ENCODE data around the gene KIAA1328. TPM values are rescaled to one million over a fixed set of nuclear protein-coding genes. Genes with fewer than 3 reads are reported as not detected.
A peak's percentile ranks its signal among the peaks of the same experiment; 100 is the strongest.

Gene KIAA1328
- 10 to 100 TPM; 11.6 to 19.9 (median 14.9) TPM for polyA plus RNA-seq (ENCODE audit: low read depth in 6 of 6)

- Mint-ChIP-seq H3K27ac (peak within 1 kb of the TSS; percentile 86 to 97 (median 94)), H3K4me1 (peaks cover 28 to 33% (median 30%) of the 10 kb centered on the region in 3 donors)
These were observed at the start of gene KIAA1328, which contains the start of gene TPGS2 for GRCh38 chr18:36828630-36829361. KIAA1328 (plus strand) TSS chr18:36829127; CDS start chr18:36829139, 12 bp downstream. TPGS2 (minus strand) TSS chr18:36829002; CDS start chr18:36828767, 235 bp downstream.

GRCh38 chr18:36780748-36781147 is 48.2 kb upstream of the KIAA1328 start:
- no peaks in the 10 kb centered on the region for H3K36me3 Mint-ChIP-seq
- H3K27me3 Mint-ChIP-seq: no peaks in the 10 kb centered on the region
- H3K9me3 Mint-ChIP-seq: no peaks in the 10 kb centered on the region
- H3K27ac Mint-ChIP-seq: no peak overlapping the region
- ATAC-seq (ENCODE audit: low read depth in 2 of 2) (no peak), DNase-seq (no peak)
- H3K4me1 Mint-ChIP-seq: no peaks in the 10 kb centered on the region
- H3K4me3 Mint-ChIP-seq: peak overlapping the region in 1 of 8 donors; percentile 22

More at GRCh38 chr18:36828630-36829361, at the start of gene KIAA1328, which contains the start of gene TPGS2:
- DNase-seq: peak; percentile 88
- peak; percentile 88 to 89 for ATAC-seq (ENCODE audit: low read depth in 2 of 2)
- H3K36me3 Mint-ChIP-seq: no peaks in the 10 kb centered on the region
- H3K4me3 Mint-ChIP-seq: peak within 1 kb of the TSS; percentile 88 to 98 (median 96)
- H3K27me3 Mint-ChIP-seq: no peaks in the 10 kb centered on the region
- H3K9me3 Mint-ChIP-seq: no peaks in the 10 kb centered on the region

GRCh38 chr18:36782710-36783109 is 46.2 kb upstream of the KIAA1328 start:
- ATAC-seq (ENCODE audit: low read depth in 2 of 2): no peak

GRCh38 chr18:36783792-36784191 is 45.1 kb upstream of the KIAA1328 start:
- Mint-ChIP-seq H3K36me3 (peaks cover 0 to 5% of the 10 kb centered on the region in 2 donors), H3K27ac (no peak overlapping the region), H3K9me3 (no peaks in the 10 kb centered on the region), H3K4me3 (no peak overlapping the region), H3K27me3 (no peaks in the 10 kb centered on the region), H3K4me1 (no peaks in the 10 kb centered on the region)
- DNase-seq: no peak
- ATAC-seq (ENCODE audit: low read depth in 2 of 2): no peak

More at GRCh38 chr18:36782710-36783109, 46.2 kb upstream of the KIAA1328 start:
- Mint-ChIP-seq H3K4me1 (no peaks in the 10 kb centered on the region), H3K9me3 (no peaks in the 10 kb centered on the region), H3K27me3 (no peaks in the 10 kb centered on the region), H3K4me3 (peak overlapping the region in 1 of 8 donors; percentile 42), H3K27ac (peak overlapping the region in 1 of 6 donors; percentile 8), H3K36me3 (peaks cover 0 to 5% of the 10 kb centered on the region in 2 donors)
- no peak for DNase-seq

GRCh38 chr18:36786686-36787085 is 42.2 kb upstream of the KIAA1328 start:
- Mint-ChIP-seq H3K4me3 (no peak overlapping the region), H3K36me3 (peaks cover 23 to 32% of the 10 kb centered on the region in 2 donors), H3K4me1 (no peaks in the 10 kb centered on the region), H3K9me3 (peaks cover 0 to 21% (median 6%) of the 10 kb centered on the region in 7 donors), H3K27ac (no peak overlapping the region), H3K27me3 (no peaks in the 10 kb centered on the region)
- ATAC-seq (ENCODE audit: low read depth in 2 of 2) (no peak), DNase-seq (no peak)

GRCh38 chr18:36792634-36793283 is 36.2 kb upstream of the KIAA1328 start:
- peaks cover 54 to 71% of the 10 kb centered on the region in 2 donors for H3K36me3 Mint-ChIP-seq
- DNase-seq (no peak), ATAC-seq (ENCODE audit: low read depth in 2 of 2) (no peak)
- H3K9me3 Mint-ChIP-seq: peaks cover 0 to 21% (median 7%) of the 10 kb centered on the region in 7 donors
- no peak overlapping the region for H3K27ac Mint-ChIP-seq
- no peaks in the 10 kb centered on the region for H3K4me1 Mint-ChIP-seq
- H3K4me3 Mint-ChIP-seq: no peak overlapping the region
- no peaks in the 10 kb centered on the region for H3K27me3 Mint-ChIP-seq

- H3K4me3 Mint-ChIP-seq: no peak overlapping the region
- no peak for DNase-seq
- H3K27ac Mint-ChIP-seq: peak overlapping the region in 1 of 6 donors; percentile 64
- no peak for ATAC-seq (ENCODE audit: low read depth in 2 of 2)
- H3K4me1 Mint-ChIP-seq: no peaks in the 10 kb centered on the region
- peaks cover 0 to 4% (median 0%) of the 10 kb centered on the region in 7 donors for H3K9me3 Mint-ChIP-seq
- no peaks in the 10 kb centered on the region for H3K27me3 Mint-ChIP-seq
- peaks cover 60 to 63% of the 10 kb centered on the region in 2 donors for H3K36me3 Mint-ChIP-seq
These were observed 30.0 kb upstream of the KIAA1328 start for GRCh38 chr18:36798738-36799473.

- H3K36me3 Mint-ChIP-seq: peaks cover 34 to 55% of the 10 kb centered on the region in 2 donors
- peaks cover 0 to 4% (median 3%) of the 10 kb centered on the region in 3 donors for H3K4me1 Mint-ChIP-seq
- no peak overlapping the region for H3K4me3 Mint-ChIP-seq
- no peak for ATAC-seq (ENCODE audit: low read depth in 2 of 2)
- H3K27ac Mint-ChIP-seq: no peak overlapping the region
- H3K9me3 Mint-ChIP-seq: peaks cover 0 to 4% (median 0%) of the 10 kb centered on the region in 7 donors
- DNase-seq: no peak
- H3K27me3 Mint-ChIP-seq: no peaks in the 10 kb centered on the region
These were observed 23.8 kb upstream of the KIAA1328 start for GRCh38 chr18:36805105-36805504.

GRCh38 chr18:36808681-36809080 is 20.2 kb upstream of the KIAA1328 start:
- H3K27me3 Mint-ChIP-seq: no peaks in the 10 kb centered on the region
- H3K4me3 Mint-ChIP-seq: no peak overlapping the region
- no peak for DNase-seq
- H3K27ac Mint-ChIP-seq: no peak overlapping the region
- peaks cover 0 to 4% (median 3%) of the 10 kb centered on the region in 3 donors for H3K4me1 Mint-ChIP-seq
- ATAC-seq (ENCODE audit: low read depth in 2 of 2): no peak
- peaks cover 16 to 32% of the 10 kb centered on the region in 2 donors for H3K36me3 Mint-ChIP-seq
- H3K9me3 Mint-ChIP-seq: no peaks in the 10 kb centered on the region

GRCh38 chr18:36809590-36810381 is 19.1 kb upstream of the KIAA1328 start:
- H3K4me1 Mint-ChIP-seq: peaks cover 0 to 4% (median 3%) of the 10 kb centered on the region in 3 donors

GRCh38 chr18:36811430-36811829 is 17.5 kb upstream of the KIAA1328 start:
- no peaks in the 10 kb centered on the region for H3K27me3 Mint-ChIP-seq
- peak overlapping the region in 1 of 6 donors; percentile 54 for H3K27ac Mint-ChIP-seq
- H3K4me1 Mint-ChIP-seq: peaks cover 0 to 4% (median 3%) of the 10 kb centered on the region in 3 donors
- no peak for DNase-seq
- no peaks in the 10 kb centered on the region for H3K9me3 Mint-ChIP-seq
- H3K36me3 Mint-ChIP-seq: peaks cover 7 to 8% of the 10 kb centered on the region in 2 donors
- no peak overlapping the region for H3K4me3 Mint-ChIP-seq
- no peak for ATAC-seq (ENCODE audit: low read depth in 2 of 2)

More at GRCh38 chr18:36809590-36810381, 19.1 kb upstream of the KIAA1328 start:
- H3K27me3 Mint-ChIP-seq: no peaks in the 10 kb centered on the region
- H3K27ac Mint-ChIP-seq: peak overlapping the region in 2 of 6 donors; percentile 49 to 52
- H3K9me3 Mint-ChIP-seq: no peaks in the 10 kb centered on the region
- DNase-seq (peak; percentile 56), ATAC-seq (ENCODE audit: low read depth in 2 of 2) (peak; percentile 84 to 90)
- H3K4me3 Mint-ChIP-seq: no peak overlapping the region
- peaks cover 7 to 21% of the 10 kb centered on the region in 2 donors for H3K36me3 Mint-ChIP-seq

- H3K36me3 Mint-ChIP-seq: peaks cover 3 to 6% of the 10 kb centered on the region in 2 donors
These were observed 17.0 kb upstream of the KIAA1328 start for GRCh38 chr18:36811955-36812354.

More at GRCh38 chr18:36811955-36812354, 17.0 kb upstream of the KIAA1328 start:
- ATAC-seq (ENCODE audit: low read depth in 2 of 2) (no peak), DNase-seq (no peak)
- Mint-ChIP-seq H3K9me3 (no peaks in the 10 kb centered on the region), H3K27me3 (no peaks in the 10 kb centered on the region), H3K4me1 (peaks cover 0 to 4% (median 3%) of the 10 kb centered on the region in 3 donors), H3K27ac (peak overlapping the region in 1 of 6 donors; percentile 39), H3K4me3 (no peak overlapping the region)

Measured in naive B cell (primary cell).